GM12891 (cell line): ENCODE data around the gene IFNE.

Experiments
- POLR2A ChIP-seq: IDR thresholded peaks from 2 replicates; pipeline ENCODE4 v1.6.1; 2011; ENCODE audit warnings: low read depth, low read length, control low read depth
- POLR2AphosphoS5 ChIP-seq: IDR thresholded peaks from 2 replicates; pipeline ENCODE4 v1.6.1; 2011; ENCODE audit warnings: low read depth, low read length, control low read depth

GRCh38 chr9:21513431-21513830 is 31.3 kb upstream of the IFNE start:
- no peak for TF ChIP-seq POLR2A
- TF ChIP-seq POLR2AphosphoS5 = no peak
